Suppressor macrophage (primary cell): ENCODE data around the gene WDR64.

Experiments used
- DNase-seq, 4 experiments: peaks; one replicate each; pipeline ENCODE4 v3.0.0-alpha.2; 2020 to 2022

WDR64 gene

DNA sequence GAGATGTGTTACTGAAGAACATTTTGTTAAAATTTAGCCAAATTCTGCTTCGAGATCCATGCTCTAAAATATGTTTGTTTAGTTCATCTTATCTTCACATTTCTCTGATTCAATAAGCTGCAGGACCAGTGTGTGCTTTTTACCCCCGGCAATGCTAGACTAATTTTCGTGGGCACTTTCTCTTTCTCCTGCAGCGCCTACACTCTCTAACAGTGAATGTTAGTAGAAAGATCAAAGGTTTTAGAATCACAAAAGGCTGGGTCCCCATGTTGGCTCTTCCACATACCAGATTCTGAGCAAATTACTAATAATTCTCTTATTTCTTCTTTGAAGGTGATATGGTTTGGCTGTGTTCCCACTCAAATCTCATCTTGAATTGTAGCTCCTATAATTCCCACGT lies 20.4 kb upstream of the WDR64 start:
- no peak for DNase-seq

DNA sequence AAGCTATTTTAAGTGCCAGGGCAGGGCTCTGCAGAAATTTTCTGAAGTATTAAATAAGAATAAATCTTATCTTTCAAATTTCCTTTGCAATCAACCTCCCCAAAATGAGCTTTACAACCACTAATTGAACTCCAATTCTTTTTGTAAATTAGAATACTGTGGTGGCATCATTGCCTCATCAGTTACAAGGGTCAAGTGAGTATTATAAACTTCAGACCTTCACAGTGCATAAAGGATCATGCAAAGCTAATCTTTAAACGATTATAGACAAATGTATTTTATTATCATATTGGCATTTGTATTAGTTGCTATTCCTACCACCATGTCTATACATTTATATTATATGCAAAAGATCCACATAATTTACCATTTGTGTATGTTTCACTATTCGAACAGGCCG lies 19.1 kb upstream of the WDR64 start:
- no peak for DNase-seq

DNA sequence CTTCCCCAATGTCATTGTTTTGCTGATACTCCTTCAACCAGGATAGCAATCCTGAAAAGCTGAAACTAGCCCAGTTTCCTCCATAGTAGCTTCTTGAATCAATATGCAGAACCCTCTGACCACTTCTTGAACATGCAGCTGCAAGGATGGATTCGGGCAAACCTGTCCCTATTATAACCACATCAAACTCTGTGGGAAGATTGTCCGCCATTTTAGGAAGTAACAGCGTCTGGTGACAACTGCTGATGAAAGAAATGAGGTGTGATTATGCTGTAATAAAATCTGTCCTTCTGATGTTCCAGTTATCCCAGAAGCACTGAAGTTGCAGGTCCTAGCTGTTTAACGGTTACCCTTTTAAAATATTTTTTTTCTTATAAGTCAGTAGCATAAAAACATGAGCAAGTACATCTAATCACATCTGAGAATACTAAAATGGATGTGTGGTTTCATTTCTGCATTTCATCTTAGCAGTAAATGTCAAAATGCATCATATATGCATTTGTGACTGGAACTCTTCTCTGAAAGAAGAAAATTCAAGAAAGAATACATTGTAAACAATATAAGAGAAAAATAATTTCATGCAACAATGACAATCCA lies 16.4 kb upstream of the WDR64 start:
- no peak for DNase-seq

DNA sequence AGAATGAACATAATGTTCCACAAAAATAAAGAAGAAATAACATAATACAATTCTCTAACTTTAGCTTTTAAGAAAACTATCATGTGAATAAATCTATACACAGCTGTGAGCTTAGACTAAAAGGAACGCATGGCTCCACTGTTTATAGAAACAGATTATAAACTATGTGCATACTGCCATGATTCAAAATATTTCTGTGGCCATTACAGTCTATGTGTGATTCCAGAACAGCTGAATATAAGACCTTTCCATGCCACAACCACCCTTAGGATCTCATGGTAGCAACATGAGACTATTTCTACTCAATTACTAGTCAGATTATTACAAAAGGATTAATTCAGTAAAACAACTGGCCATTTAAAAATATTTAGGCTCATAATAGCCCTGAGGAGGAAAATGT lies 15.8 kb upstream of the WDR64 start:
- DNase-seq = no peak

DNA sequence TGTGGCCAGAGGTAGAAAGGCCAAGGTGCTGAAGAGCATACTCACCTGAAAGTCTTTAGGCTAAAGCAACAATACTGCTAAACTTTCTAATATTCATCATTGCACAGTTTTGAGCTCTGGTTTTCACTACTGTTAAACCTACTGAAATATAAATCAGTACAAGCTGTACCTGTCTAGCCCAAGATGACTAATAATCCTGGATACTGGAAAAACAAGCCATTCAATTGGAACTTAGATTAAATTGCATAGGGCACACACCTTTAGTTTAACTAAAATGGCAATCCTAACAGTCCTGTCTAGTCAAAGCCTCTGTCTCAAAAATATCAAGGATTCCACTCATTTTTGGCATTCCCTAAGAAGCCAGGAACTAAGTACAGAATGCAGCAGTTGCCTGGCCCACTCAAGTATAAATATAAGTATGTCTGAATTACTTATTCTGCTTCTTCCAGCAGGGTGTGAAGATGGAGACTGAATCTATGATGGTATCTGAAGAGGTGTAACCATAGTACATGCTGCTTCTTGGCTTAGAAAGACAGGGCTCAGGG lies 15.0 kb upstream of the WDR64 start:
- no peak for DNase-seq

DNA sequence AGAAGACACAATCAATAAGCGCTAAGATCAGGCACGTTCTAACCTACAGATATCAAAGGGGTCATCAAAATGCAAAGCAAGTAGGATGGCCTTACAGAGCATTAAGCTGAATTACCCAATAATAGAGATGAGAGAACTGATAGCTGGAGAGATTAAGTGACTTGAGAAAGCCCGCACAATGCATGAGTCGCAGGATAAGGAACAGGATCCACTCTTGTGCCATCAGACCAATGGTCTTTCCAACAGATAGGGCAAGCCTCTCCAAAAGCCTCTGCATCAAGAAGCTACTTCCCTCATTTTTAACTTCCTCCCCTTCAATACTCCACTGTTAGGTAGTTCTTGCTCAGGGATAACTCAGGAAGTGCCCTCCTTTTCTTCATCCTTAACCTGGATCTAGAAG lies 14.5 kb upstream of the WDR64 start:
- DNase-seq = peak; percentile 45 to 78 (median 66)

DNA sequence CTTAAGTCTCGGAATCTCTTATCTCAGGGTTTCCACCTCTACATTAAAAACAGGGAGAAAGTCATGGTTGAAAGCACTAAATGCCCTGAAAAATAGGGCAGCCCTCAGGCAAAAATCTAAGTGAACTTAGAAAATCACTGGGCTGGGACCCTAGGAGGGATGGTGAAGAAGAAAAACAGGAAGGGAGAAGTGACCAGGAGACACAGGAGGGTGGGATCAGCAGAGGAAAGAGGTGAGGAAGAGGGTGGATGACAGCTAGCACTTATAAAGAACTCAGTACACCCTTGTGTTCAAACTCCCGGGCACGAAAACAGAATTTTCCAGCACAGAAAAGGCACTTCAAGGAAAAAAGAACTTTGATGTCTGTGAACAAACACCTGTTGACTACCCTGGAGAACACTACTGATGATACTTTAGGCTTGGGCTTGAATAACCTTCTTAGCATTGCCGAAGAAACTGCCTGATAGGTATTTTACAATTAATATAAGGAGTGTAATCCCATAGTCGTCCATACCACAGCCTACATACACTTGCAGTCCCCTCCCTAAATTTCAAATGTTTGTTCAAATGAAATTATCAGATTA lies 13.9 kb upstream of the WDR64 start:
- DNase-seq = no peak

DNA sequence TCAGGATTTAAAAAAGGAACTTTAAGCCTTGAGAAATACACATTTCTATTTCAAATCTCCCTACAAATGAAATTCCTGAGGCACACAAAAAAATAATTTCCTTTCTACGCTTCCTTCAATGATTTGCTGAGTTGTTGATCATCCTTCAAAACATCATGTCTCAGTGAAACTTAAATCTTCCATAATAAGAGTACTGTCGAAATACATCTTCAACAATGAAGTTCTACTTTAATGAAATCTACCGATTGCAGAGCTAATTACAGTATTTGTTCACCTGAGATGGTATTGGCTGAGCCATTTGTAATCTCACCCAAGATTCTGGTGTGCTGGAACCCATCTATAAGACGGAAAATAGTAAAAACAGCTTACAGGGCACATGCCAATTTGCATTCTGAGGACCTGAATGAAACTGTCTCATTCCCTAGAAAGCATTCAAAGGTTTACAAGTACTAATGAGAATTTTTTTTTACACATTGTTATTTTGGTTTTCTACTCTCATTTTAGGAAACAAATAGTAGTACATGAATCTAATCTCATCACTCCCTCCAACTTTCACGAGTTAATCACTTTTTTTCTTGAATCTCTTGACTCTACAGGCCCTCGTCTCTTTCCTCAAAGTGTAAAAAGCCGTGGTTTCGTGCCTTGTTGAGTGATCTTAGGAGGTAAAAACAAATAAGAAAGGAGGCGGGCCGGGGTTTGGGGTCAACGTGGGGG lies 13.0 kb upstream of the WDR64 start:
- peak in 2 of 4 experiments; percentile 4 to 15 for DNase-seq

DNA sequence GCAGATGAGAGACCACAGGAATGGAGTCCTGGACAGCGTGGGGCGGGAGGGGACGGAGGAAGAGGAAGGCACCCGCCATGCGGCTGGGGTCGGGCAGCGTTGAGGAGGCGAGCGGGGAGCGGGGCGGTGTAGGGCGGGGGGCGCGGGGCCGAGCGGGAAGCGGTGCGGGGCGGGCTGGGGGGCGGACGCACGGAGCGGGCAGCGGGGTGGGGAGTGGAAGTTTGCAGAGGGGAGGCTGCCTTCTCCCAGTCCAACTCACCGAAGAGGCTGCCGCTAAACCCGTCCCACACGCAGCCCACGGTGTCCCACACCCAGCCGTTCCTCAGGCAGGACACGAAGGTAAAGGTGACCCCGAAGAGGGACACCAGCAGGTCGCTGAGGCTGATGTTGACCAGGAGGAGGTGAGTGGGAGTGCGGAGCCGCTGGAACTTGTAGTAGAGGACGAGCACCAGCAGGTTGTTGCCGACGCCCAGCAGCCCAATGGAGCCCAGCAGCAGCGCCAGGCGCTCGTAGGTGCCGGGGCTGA lies 12.4 kb upstream of the WDR64 start:
- DNase-seq = peak in 3 of 4 experiments; percentile 6 to 50 (median 42)

DNA sequence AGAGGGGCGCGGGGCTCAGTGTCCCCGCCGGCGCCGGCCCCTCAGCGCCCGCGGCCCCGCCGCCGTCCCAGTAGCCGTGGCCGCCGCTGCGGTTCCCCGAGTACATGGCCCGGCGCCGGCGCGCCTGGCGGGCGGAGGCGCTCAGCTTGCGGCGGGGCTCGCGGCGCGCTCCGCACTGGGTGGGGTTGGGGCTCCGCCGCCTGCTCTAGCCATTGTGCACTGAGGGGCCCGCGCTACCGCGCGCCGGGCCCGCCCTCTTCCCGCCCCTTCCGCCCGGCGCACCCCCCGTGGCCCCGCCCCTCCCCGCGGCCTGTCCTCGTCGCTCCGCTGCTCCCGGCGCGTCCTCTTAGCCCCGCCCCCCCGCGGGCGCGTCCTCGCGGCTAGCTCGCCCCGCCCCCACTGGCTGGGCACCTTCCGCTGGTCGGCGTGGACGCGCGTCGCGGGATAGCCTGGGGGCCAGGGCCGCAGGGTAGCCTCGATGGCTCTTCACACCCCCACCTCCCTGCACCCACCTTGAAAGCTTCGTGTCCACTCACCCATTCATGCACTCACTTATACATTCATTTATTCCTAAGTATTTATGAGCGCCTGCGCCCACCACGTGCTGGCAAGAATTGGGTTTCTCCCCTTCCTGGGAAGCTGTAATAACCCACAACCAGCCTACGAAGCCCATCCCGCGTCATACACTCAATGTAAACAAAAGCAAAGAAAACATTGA lies 11.8 kb upstream of the WDR64 start, which contains the start of the genes CHML and OPN3:
Gene CHML, minus strand, starts transcription at position 221 of the 718 bp plus-strand sequence. CDS start 4,603 bp downstream, outside the sequence.
Gene OPN3, minus strand, starts transcription at position 221 of the 718 bp plus-strand sequence. Its CDS starts 115 bp downstream, at position 106.
- DNase-seq = peak; percentile 94 to 100 (median 98)

DNA sequence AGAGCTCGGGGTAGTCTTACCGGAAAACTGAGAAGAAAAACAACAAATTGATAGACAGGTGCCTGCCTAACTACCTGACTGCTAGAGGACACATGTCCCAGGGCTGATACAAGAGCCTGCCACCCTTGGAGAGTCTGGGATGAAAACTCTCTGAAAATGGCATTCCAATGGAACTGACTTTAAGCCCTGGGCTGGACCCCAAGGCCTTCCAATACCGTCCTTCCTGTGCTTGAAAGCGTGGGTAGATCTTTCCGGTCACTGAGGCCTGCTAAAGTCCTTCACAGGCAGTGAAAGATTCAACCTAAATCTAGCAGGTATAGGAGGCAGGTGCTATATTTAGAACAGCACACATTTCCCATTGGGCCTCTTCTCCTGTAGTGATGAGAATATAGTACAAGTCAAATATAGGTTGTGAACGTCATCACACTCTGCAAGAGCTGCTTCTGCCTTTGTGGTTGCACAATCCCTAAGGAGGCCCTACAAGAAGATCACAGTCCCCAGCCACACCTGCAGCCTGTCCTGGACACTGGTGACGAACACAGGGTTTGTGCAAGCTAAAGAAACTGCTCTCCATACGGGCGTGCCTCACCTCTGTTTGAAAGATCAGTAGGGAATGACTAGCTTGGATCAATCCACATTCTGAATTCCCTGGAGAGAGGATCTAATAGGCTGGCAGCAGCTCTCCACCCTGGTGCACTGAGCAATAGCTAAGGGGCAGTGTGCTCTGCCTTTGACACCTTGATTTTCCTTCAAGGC lies 11.0 kb upstream of the WDR64 start:
- peak in 2 of 4 experiments; percentile 22 for DNase-seq

DNA sequence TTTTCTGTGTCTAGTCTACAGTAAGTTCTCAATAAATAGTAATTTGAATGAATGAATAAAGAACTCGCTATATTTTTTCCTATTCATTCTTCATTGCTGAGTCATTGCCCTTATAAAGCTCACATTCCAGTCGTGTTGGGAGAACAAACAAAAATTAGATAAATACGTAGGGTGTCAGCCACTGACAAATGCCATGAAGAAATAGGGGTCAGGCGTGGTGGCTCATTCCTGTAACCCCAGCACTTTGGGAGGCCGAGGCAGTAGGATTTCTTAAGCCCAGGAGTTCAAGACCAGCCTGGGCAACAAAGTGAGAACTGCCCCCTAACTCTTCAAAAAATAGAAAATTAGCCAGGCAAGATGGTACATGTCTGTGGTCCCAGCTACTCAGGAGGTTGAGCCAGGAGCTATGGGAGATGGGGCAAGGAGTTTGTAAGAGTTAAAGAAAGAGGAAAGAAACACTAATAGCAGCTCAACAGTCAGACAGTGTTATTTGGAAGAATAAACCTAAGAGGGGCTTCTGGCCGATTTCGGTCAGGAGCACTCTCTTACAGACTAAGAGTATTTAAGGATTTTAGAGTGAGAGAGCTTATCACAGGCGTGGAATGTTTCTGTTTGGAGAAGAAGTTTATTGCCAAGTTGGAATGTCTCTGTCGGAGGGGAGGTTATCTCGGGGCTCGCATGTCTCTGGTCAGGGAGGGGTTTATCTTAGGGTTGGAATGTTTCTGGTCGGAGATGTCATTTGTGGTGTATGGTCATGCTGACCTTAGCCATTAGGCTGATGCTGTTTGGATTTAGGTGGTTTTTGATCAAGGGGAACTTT lies 10.1 kb upstream of the WDR64 start:
- DNase-seq = no peak

DNA sequence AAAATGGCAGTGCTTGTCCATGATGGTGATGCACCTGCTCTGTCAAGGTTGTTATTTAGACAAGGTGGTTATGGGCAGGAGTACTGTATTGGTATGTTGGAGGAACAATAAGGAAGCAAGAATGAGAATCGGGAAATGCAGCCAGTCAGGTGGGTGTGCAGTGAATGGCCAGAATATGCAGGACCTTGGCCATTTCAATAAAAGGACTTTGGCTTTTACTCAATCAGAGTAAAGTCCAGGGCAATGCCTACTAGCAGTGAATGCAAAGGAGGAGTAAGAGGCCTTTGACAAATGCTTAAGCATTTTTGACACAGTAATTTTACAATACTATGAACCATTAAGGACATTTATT lies 9.5 kb upstream of the WDR64 start:
- DNase-seq = no peak

DNA sequence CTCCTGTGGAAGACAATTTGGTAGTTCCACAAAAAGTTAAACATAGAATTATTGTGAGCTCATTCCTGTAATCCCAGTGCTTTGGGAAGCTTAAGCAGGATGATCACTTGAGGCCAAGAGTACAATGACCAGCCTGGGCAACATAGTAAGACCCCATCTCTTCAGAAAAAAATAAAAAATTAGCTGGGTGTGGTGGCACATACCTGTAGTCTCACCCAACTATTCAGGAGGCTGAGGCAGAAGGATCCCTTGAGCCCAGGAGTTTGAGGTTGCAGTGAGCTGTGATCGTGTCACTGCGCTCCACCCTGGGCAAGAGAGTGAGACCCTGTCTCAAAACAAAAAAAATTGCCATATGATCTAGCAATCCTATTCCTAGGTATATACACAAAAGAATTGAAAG lies 7.8 kb upstream of the WDR64 start:
- DNase-seq = no peak

DNA sequence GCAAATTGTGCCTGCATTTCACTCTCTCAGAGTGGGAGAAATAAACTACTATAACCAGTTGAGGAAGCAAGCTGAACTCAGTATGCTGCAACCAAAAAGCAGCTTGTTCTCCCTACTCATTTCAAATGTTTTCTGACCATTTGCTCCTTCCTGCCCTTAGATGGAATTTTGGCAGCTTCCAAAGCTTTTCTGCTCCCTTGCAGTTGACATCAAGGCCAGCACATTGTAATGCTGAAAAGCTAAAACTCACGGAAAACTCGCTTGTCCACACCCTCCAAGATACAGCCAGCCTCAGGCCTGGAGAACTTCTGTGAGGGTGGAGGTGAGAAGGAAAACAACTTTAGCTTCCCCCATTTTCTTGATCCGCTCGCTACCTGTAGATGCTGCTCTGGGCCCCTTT lies 6.9 kb upstream of the WDR64 start:
- no peak for DNase-seq

DNA sequence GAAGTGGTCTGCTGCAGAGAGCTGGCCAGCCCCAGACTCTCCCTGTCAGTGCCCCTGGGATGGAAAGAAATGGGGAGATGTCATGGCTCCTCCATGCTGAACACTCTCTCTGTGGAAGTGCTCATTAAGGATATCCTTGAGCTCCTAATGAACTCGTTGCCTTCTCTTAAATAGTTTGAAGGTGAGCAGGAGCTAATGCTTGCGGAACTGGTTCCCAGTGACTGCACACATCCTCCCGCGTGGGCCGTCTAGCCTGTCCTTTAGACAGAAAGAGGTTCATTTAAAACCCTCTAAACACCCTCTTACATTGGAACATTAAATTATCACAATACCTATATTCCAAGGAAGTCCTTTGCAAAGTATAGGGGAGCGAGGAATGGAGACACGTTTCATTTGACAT lies 5.9 kb upstream of the WDR64 start:
- DNase-seq = no peak

DNA sequence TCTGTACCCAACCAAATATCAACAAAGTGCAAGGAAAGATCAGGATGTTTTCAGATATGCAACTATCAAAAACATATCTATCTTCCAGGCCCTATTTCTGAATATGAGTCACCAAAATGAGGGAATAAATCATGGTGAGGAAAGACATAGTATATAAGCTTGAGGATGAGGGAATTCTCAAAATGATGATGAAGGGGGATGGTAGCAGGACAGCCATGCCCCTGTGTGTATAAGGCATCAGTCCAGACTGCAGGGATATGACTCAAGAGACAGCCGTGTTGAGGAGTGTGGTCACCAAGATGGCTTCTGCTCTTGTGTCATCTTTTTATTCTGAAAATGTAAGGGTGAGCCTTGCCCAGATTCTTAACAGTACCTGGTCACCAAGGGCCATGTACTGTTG lies 4.4 kb upstream of the WDR64 start:
- no peak for DNase-seq

DNA sequence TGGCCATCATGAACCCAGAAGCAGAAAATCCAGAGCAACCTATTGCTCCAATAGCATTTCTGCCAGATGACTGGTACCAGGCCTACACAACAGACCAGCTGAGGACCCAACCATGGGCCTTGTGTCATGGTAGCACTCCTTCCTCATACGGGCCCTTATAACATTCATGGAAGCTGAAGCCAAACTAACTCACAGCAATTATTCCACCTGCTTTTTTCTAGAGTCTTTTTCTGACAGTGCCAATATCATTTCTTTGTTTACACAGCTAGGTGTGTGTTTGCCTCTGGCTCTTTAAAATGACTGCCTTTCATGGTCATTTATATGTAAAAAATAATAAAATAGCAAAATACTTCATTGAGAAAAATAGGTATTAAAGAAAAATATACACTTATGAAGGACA lies 3.9 kb upstream of the WDR64 start:
- no peak for DNase-seq

DNA sequence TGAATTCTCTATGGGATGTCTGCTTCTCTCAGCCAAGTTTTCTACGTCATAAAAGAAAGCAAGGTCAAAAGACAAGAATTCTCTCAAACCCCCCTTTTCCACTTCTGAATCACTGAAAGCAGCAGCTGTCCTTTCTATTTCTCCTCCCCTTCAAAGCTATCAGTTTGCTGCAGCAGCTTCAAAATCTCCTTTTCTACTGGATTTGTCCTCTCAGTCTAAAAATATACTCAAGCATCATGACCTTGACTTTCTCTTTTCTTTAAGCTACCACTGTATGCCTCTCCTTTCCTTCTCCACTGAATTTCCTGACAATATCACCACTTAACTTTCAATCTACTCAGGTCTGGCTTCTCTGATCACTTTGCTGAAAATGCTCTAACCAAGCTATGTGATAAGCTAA lies 1.9 kb downstream of the WDR64 start:
- no peak for DNase-seq

DNA sequence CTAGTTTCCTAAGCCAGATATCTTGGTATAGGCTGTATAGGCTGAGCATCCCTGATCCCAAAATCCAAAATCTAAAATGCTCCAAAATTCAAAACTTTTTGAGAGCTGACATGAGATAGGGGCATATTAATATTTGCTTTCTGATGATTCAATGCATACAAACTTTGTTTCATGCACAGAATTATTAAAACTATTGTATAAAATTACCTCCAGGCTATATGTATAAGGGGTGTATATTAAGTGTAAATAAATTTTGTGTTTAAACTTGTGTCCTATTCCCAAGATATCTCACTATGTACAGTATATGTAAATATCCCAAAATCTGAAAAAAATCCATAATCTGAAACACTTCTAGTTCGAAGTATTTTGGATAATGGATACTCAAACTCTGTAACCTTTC lies 2.6 kb downstream of the WDR64 start:
- DNase-seq = no peak
